ENCODE data around the gene LIN9.

GRCh38 chr1:226274138-226274537 is 34.8 kb downstream of the LIN9 start:
- TF ChIP-seq CTCF (IDR thresholded peaks at IDR 0.05; ENCODE audit: insufficient read depth, low read length, poor library complexity, severe bottlenecking) (no peak), EZH2phosphoT487 (conservative IDR thresholded peaks at IDR 0.05; ENCODE audit: low read length) (no peak)

All from SU-DHL-6 (cell line).